GM19438 (cell line): ENCODE results near the gene TMEM203.

ENCODE experiments used
- ATAC-seq: cut with Tn5 transposase; IDR thresholded peaks from one replicate; pipeline ENCODE4 v1.9.1; 2021; ENCODE audit warnings: low read depth; ENCODE audit not compliant: unreplicated experiment

Gene TMEM203

DNA sequence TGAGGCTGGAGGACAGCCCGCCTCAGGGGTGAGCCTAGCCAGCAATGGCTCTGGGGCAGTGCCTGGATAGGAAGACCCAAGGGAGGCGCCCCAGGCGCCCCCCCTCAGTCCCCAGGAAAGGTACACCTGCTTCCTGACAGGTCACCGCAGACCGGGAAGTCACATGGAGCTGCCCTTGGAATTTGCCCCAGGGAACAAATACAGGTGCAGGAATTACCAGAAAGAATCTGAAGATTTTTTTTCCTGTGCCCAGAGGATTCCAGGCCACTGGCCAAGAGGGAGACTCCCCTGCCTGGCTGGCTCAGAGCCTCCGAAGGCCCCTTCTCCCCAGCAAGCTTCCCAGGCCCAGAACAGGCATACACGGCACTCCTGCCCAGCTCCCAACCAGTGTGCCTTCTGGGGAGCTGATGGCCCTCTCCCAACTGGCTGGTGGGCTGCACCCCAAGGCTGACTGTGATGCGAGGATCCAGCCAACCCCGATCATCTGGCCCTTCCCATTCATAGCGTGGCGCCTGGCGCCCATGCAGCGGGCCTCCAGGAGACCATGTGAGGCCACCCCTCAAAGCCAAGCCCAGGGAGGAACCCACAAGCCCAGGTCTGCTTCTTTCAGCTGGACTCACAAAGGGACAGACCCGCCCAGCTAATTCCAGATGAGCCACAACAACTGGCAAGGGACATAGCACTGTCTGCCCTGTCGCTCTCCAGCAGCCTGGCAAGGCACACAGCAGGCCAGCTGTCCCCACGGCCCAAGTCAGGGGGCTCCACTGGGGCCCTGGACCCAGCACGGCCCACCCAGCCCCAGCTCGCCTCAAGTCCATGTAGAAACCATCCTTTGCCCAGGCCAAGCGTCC, 7.2 kb downstream of the TMEM203 start:
- ATAC-seq: no peak

- no peak for ATAC-seq
Measured at GRCh38 chr9:137195525-137196220, 9.8 kb downstream of the TMEM203 start.

DNA sequence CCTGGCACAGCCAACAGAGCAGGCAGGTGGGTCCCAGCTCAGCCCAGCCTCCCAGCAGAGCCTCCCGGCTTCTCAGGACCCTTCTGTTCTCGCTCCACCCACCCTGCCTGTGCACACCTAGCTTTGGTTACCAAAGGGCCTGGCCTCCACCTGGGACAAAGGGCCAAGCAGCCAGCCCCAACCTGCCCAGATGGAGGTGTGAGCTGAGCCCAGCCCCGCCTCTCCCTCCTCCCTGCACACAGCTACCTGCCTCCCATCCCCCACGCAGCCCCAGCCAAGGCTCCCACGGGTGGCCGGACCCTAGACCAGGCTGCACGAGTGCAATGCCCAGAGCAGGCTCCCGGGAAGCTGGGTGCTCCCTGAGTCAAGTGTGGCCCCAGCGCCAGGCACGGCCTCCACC, 10.5 kb downstream of the TMEM203 start:
- no peak for ATAC-seq

GRCh38 chr9:137194388-137194787, 11.1 kb downstream of the TMEM203 start:
- ATAC-seq: no peak

DNA sequence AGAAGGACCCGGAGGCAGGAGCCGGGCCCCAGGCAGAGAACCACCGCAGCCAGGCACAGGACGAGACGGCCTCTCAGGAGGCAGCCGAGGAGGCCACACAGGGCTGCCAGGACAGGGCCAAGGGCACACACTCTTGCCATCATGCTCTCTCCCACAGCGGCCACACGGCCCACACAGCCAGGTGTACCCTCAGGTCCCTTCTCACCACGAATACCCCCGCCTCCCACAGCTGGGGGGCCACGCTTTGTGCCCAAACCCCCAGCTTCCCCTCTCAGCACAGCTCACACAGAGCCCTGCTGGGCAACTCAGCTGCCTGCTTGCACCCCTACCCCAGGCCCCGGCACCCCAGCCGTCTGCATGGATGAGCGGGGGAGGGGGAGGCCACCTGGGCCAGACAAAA, 11.7 kb downstream of the TMEM203 start:
- no peak for ATAC-seq

GRCh38 chr9:137192859-137193258, 12.6 kb downstream of the TMEM203 start:
- ATAC-seq: no peak

GRCh38 chr9:137192448-137192780, 13.0 kb downstream of the TMEM203 start:
- no peak for ATAC-seq

- no peak for ATAC-seq
Measured at GRCh38 chr9:137191691-137192447, 13.6 kb downstream of the TMEM203 start.

DNA sequence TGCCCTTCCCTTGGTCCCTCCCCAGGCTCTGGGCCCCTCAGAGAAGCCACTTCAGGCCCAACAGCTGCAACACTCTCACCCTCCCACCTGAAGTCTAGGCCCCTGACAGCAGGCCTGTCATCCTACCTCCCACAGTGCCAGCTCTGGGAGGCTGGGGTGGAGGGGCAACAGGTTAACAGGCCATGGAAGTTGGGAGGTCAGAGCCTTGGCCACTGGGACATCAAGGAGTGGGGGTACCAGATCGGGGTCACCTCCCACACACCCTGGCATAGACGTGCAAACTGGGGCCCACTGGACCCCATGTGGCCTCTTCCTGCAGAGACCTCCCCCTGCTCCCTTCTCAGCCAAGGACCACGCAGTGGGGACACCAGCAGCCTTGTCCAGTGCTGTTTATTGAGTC, 14.2 kb downstream of the TMEM203 start:
- no peak for ATAC-seq

DNA sequence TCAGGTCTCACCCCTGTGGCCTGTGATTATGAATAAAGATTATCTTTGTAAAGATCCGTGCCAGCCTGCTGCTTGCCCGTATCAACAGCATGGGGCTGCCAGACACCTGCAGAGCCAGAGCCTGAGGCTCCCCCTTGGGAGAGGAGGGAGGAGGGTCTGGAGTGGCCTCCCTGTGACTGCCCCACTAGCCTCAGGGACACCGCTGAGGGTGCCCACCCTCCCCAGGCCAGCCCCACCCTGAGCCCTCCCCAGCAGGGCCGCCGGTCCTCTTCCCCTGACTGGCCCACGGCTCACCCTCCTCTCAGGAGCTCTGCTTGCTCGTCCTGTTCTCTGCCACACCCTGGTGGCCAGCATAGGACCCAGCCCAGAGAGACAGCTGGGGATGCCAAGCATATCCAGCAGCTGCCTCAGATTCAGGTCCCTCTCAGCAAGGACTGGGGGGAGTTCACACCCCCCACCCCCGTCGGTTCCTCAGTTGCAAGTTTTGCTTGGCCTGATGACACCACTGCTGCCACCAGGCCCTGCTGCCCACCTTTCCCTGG, 15.1 kb downstream of the TMEM203 start:
- no peak for ATAC-seq

DNA sequence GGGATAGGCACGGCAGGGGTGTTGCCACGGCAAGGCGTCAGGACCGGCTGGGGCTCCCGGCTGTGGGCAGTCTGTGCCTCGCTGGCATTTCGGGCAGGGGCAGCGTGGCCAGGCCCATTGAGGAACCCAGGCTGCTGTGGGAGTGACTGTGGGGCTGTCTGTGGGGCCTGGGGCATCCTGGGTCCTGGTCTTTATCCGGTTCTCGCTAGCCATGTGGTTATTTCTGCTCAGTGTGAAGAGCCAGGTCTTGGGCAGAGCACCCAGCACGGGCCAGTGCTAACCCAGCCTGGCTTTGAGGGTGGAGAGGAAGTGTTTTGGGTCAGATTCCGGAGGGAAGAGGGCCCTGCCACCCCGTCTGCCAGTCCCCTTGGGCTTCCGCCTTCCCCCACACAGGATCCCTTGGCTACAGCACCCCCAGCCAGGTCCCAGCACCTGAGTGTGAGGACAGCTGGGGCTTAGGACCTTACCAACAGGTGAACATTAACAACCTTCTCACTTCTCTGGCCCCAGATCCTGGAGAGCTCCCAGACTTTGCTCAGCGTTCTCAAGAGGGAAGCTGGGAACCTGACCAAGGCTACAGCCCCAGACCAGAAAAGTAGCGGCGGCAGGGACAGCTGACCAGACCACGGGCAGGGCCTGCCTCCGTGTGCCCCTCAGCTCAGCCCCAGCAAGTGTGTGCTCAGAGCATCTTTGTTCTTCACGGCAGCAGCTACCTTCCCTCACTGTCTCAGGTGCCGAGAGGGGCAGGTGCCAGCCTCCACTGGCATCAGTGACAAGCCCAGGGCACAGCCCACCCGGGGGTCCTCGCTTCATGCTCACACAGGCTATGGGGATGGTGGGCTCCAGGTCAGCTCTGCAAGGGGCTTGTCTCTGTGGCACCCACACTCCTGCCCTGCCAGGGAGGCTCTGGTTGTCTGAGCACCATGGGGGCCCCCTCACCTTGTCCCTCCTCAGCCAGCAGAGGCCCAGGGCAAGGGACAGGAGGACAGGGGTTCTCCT, 15.9 kb downstream of the TMEM203 start:
- ATAC-seq: no peak

DNA sequence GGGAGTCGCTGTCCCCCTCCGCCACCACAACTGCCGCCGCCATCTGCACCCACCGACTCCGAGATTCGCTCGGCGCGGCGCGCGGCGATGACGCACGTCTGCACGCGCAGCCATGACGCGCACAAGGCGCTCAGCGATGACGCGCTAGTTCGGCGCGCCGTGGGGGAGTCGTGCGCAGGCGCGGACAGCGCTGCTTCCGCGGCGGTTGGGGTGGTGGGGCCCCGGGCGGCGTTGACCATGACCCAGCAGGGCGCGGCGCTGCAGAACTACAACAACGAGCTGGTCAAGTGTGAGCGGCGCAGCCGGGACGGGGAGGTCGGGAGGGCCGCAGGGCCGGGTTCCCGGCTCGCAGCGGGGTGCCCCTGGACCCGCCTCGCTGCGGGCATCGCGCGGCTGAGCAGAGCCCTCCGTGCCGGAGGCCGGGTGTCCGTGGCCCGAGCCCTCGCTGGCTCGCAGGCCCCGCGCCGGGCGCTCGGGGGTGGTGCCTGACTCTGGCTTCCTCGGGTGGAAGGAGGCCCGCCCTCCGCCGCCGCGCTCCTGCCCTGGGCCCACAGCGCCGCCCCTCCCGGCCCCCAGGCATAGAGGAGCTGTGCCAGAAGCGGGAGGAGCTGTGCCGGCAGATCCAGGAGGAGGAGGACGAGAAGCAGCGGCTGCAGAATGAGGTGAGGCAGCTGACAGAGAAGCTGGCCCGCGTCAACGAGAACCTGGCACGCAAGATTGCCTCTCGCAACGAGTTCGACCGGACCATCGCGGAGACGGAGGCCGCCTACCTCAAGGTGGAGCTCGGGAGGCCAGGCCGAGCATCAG, 16.8 kb downstream of the TMEM203 start, which contains the start of the genes ANAPC2 and SSNA1:
ANAPC2 (minus strand) TSS at position 71 of the 807 bp plus-strand sequence; CDS start at position 43, 28 bp downstream.
SSNA1 (plus strand) TSS at position 187 of the 807 bp plus-strand sequence; CDS start at position 238, 51 bp downstream.
- ATAC-seq: peak; percentile 75

DNA sequence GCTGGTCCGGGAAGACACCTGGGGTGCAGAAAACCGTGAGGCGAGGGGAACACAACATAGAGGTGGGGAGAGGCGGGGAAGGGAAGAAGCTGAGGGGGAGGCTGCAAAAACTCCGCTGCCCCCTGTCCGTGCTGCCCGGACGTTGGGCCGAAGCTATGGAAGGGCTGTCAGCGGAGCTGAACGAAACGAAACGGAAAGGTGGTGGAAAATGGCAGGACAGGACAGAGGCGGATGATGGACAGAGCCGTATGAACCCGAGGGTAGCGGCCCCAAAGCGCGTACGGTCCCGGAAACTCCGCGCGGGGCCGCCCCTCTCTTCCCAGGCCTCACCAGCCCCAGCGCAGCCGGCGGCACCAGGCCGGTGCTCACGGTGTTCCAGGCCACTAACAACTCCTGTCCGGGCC, 17.4 kb downstream of the TMEM203 start:
- no peak for ATAC-seq

DNA sequence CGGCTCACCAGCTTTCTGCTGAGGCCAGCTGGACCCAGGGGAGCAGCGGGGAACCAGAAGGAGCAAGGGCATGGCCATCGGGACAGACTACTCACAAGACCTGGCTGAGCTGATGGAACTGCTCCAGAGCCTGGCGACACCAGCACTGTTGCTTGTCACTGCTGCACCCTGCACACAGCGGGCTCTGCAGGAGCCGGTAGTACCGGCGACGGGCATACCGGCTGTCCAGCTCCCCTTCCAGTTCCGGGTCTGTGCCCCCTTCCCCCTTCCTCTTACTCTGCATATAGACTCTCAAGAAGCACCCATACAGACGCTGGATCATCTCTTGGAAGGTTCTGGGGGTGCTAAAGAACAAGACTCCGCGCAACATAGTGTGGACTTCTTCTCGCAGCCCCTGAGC, 18.1 kb downstream of the TMEM203 start:
- no peak for ATAC-seq

DNA sequence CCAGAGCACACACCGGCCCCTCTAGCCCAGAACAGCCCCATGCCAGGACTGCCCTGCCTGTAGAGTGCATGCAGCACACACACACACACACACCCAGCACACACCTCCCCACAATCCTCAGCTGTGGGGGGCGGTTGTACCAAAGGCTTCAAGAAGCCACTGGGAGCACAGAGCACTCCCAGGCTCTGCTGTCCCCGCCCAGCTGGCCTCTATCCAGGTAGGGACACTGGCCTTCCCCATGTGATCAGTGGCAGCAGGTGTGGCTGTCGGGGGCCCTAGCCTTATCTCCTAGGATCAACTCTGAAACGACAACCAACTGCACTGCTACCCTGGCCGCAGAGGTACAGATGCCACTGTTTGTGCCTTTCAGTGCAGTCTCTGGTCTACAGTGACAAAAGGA, 19.1 kb downstream of the TMEM203 start:
- ATAC-seq: no peak

DNA sequence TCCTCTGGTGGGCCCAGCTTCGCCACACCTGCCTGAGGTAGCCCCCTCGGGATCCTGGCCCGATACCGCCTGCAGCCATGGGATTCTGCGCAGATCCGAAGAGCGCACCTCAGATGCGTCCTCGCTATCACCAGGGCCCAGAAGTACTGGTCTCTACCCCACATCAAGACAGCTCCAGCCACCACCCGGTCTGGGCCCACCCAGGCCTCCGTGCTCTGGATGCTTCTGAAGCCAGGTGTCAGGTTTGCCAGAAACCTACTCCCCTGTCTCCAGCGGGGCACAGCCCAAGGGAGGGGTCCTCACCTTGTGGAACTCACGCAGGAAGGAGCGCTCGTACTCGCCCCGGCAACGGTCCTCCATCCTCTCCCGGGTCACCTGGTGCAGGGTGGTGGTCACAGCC, 19.5 kb downstream of the TMEM203 start:
- no peak for ATAC-seq

DNA sequence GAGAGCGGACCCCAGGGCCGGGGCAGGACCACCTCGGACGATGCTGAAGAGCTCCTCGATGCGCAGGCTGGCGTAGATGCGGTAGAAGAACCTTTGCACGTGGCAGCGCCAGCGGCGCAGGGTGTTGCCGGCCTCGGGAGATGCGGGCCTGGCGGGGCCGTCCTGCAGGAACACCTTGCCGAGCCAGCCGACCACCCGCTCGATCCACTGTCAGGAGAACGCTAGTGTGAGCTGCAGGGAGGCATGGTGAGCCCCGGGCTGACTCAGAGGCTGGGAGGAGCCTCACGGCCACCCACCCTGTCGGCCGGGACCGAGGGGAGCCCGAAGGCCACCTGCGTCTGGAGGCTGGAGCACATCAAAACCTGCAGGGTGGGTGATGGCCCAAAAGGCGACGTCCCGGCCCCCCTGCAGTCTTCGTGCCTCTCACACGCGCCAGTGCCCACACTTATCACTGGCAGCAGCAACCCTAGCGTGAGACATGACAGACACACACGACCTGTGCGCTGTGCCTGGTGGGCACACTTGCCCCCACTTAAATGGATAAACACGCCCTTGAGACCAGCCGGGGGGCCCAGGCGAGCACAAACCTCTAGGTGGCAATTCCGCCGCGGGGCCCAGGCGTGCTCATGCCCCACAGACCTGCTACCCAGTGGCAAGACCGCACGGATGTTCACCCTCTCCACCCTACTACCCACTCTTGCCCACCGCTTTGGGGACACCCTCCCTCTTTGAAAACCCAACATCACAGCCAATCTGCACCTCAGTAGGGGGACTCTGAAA, 20.4 kb downstream of the TMEM203 start:
- ATAC-seq: no peak

DNA sequence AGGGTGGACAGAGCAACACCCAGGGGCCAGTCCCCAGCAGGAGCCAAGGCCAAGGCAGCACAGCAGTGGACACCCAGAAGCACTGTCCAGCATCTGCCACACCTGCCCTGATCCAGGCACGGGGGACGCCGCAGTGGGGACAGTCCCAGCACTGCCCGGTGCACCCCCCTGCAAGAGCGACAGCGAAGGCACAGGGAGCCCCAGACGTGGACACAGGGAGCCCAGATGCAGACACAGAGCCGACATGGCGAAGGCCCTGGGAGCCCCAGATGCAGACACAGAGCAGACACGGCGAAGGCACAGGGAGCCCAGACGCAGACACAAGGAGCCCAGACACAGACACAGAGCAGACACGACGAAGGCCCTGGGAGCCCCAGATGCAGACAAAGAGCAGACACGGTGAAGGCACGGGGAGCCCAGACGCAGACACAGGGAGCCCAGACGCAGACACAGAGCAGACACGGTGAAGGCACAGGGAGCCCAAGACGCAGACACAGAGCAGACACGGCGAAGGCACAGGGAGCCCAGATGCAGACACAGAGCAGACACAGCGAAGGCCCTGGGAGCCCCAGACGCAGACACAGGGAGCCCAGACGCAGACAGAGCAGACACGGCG, 21.4 kb downstream of the TMEM203 start:
- ATAC-seq: no peak
